Astrocyte (in vitro differentiated cells and primary cell): ENCODE results near the gene TOP2B. TPM values are rescaled to one million over a fixed set of nuclear protein-coding genes. Genes with fewer than 3 reads are reported as not detected.
A peak's percentile ranks its signal among the peaks of the same experiment; 100 is the strongest.

Experiments
- DNase-seq: peaks from one replicate; pipeline ENCODE4 v3.0.0-alpha.2; 2010; ENCODE audit warnings: low read depth
- FAIRE-seq: peaks from 2 replicates; lab custom pipeline; 2011; peaks lifted over from hg19 to GRCh38; lab: Jason Lieb, UNC
- H2AFZ ChIP-seq: 2 replicates; pipeline ENCODE4 v1.6.0; 2012; ENCODE audit warnings: low read depth, low read length, inconsistent platforms
- H3K27ac ChIP-seq: 2 replicates; pipeline ENCODE4 v1.5.1; 2011; ENCODE audit warnings: low read depth, low read length, inconsistent platforms
- H3K27me3 ChIP-seq: 2 replicates; pipeline ENCODE4 v1.6.0; 2011; ENCODE audit warnings: low read length, inconsistent platforms; ENCODE audit not compliant: insufficient read depth
- H3K36me3 ChIP-seq: 2 replicates; pipeline ENCODE4 v1.5.1; 2011; ENCODE audit warnings: low read length, inconsistent platforms; ENCODE audit not compliant: insufficient read depth
- H3K4me1 ChIP-seq: 2 replicates; pipeline ENCODE4 v1.5.1; 2011; ENCODE audit warnings: low read length, inconsistent platforms; ENCODE audit not compliant: insufficient read depth
- H3K4me2 ChIP-seq: 2 replicates; pipeline ENCODE4 v1.6.0; 2012; ENCODE audit warnings: low read length, inconsistent platforms
- H3K4me3 ChIP-seq: 2 replicates; pipeline ENCODE4 v1.5.1; 2011; ENCODE audit warnings: low read depth, mild to moderate bottlenecking, low read length, inconsistent platforms; ENCODE audit not compliant: insufficient read depth
- H3K79me2 ChIP-seq: 2 replicates; pipeline ENCODE4 v1.6.0; 2012; ENCODE audit warnings: mild to moderate bottlenecking, low read length, inconsistent platforms; ENCODE audit not compliant: insufficient read depth
- H3K9ac ChIP-seq: 2 replicates; pipeline ENCODE4 v1.6.0; 2012; ENCODE audit warnings: mild to moderate bottlenecking, low read length, inconsistent platforms
- H3K9me3 ChIP-seq: 2 replicates; pipeline ENCODE4 v1.5.1; 2012; ENCODE audit warnings: low read depth, mild to moderate bottlenecking, low read length, inconsistent platforms; ENCODE audit not compliant: insufficient read depth
- H4K20me1 ChIP-seq: 2 replicates; pipeline ENCODE4 v1.6.0; 2012; ENCODE audit warnings: low read length, inconsistent platforms; ENCODE audit not compliant: insufficient read depth
- H3K27ac Mint-ChIP-seq: one replicate; pipeline ENCODE4 v1.8.0; 2021; ENCODE audit warnings: mild to moderate bottlenecking, mixed read lengths; ENCODE audit not compliant: unreplicated experiment
- H3K27me3 Mint-ChIP-seq: one replicate; pipeline ENCODE4 v1.8.0; 2021; ENCODE audit warnings: low read depth, mixed read lengths; ENCODE audit not compliant: unreplicated experiment
- H3K36me3 Mint-ChIP-seq: one replicate; pipeline ENCODE4 v1.8.0; 2021; ENCODE audit warnings: low read depth, mixed read lengths; ENCODE audit not compliant: unreplicated experiment
- H3K4me1 Mint-ChIP-seq: one replicate; pipeline ENCODE4 v1.8.0; 2021; ENCODE audit warnings: low read depth, mixed read lengths; ENCODE audit not compliant: unreplicated experiment
- H3K4me3 Mint-ChIP-seq: one replicate; pipeline ENCODE4 v1.8.0; 2021; ENCODE audit warnings: mild to moderate bottlenecking, moderate library complexity, mixed read lengths; ENCODE audit not compliant: unreplicated experiment
- H3K9me3 Mint-ChIP-seq: one replicate; pipeline ENCODE4 v1.8.0; 2021; ENCODE audit warnings: mild to moderate bottlenecking, mixed read lengths; ENCODE audit not compliant: unreplicated experiment
- EZH2 ChIP-seq: IDR thresholded peaks from 2 replicates; pipeline ENCODE4 v1.6.1; 2012; ENCODE audit warnings: mild to moderate bottlenecking, low read length, inconsistent platforms; ENCODE audit not compliant: insufficient read depth
- total RNA-seq: library from RNA; stranded (reverse); gene quantifications from 2 replicates; pipeline ENCODE4 v1.2.1, GENCODE V29; 2021
- TF ChIP-seq, protein P1 (sequence below): IDR thresholded peaks from 2 replicates; pipeline ENCODE4 v1.5.1; 2011; ENCODE audit warnings: low read depth, mild to moderate bottlenecking, inconsistent platforms, low read length, moderate library complexity; ENCODE audit not compliant: insufficient read depth

Gene TOP2B
- total RNA-seq, 1 donor from 2014 or later = 91.4 TPM

DNA sequence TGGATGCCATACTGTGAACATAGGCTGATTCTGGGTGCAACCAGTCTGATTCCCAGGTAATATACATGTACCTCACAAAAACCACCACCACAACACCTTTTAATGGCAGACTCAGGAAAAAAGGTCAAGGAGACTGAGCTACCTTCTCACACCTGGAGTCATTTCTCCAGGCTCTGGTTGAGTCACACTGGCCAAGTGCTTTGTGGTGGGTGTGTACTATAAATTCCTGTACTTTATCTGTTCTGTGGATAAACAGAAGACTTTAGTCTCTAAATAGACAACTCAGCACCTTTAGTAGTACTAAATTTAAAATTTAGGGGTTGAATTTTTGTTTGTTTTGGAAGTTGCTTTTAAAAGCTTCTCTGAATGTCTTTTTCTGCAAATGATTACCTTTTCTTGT is 46.7 kb downstream of the TOP2B start:
- H3K4me1 Mint-ChIP-seq = peaks cover 2% of the 10 kb centered on the region
- Histone ChIP-seq H4K20me1 (no peaks in the 10 kb centered on the region), H3K9ac (no peak overlapping the region), H3K4me3 (no peak overlapping the region), H3K79me2 (no peaks in the 10 kb centered on the region), H3K36me3 (peaks cover 39% of the 10 kb centered on the region), H2AFZ (no peak overlapping the region), H3K9me3 (no peaks in the 10 kb centered on the region), H3K4me1 (no peaks in the 10 kb centered on the region), H3K27ac (no peak overlapping the region), H3K27me3 (no peaks in the 10 kb centered on the region), H3K4me2 (no peak overlapping the region)
- FAIRE-seq = peak; percentile 23
- H3K27ac Mint-ChIP-seq = no peak overlapping the region
- H3K9me3 Mint-ChIP-seq = no peaks in the 10 kb centered on the region
- H3K36me3 Mint-ChIP-seq = peaks cover 6% of the 10 kb centered on the region
- no peak for DNase-seq
- TF ChIP-seq, protein P1, sequence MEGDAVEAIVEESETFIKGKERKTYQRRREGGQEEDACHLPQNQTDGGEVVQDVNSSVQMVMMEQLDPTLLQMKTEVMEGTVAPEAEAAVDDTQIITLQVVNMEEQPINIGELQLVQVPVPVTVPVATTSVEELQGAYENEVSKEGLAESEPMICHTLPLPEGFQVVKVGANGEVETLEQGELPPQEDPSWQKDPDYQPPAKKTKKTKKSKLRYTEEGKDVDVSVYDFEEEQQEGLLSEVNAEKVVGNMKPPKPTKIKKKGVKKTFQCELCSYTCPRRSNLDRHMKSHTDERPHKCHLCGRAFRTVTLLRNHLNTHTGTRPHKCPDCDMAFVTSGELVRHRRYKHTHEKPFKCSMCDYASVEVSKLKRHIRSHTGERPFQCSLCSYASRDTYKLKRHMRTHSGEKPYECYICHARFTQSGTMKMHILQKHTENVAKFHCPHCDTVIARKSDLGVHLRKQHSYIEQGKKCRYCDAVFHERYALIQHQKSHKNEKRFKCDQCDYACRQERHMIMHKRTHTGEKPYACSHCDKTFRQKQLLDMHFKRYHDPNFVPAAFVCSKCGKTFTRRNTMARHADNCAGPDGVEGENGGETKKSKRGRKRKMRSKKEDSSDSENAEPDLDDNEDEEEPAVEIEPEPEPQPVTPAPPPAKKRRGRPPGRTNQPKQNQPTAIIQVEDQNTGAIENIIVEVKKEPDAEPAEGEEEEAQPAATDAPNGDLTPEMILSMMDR = no peak
- TF ChIP-seq EZH2 = no peak
- H3K4me3 Mint-ChIP-seq = no peak overlapping the region
- no peaks in the 10 kb centered on the region for H3K27me3 Mint-ChIP-seq

DNA sequence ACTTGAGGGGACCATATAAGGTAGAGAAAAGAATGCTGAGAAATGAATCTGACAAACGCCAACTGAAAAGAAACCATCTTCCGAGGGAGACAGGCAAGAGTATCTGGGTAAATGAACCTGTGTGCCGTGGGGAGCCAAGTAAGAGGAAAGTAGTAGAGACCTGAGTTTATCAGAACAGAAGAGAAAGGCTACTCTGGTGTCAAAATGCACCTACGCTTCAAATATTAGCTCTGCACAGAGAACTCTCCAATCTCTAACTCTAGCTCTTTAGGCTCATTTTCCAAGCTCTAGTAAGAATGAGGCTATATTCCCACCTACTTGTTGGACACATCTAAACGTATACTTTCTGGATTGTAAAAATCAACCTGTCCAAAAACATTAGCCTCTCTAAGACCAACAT is 53.5 kb downstream of the TOP2B start:
- Histone ChIP-seq H3K4me1 (no peaks in the 10 kb centered on the region), H2AFZ (no peak overlapping the region), H3K79me2 (no peaks in the 10 kb centered on the region), H3K9me3 (no peaks in the 10 kb centered on the region), H3K27me3 (no peaks in the 10 kb centered on the region), H3K4me2 (no peak overlapping the region), H3K4me3 (no peak overlapping the region), H3K36me3 (peaks cover 45% of the 10 kb centered on the region), H3K27ac (no peak overlapping the region), H4K20me1 (no peaks in the 10 kb centered on the region), H3K9ac (no peak overlapping the region)
- Mint-ChIP-seq H3K27me3 (no peaks in the 10 kb centered on the region), H3K4me1 (peaks cover 2% of the 10 kb centered on the region), H3K36me3 (peaks cover 7% of the 10 kb centered on the region), H3K27ac (no peak overlapping the region), H3K9me3 (no peaks in the 10 kb centered on the region), H3K4me3 (no peak overlapping the region)
- peak; percentile 9 for FAIRE-seq
- no peak for TF ChIP-seq EZH2
- TF ChIP-seq, protein P1 = no peak
- DNase-seq = no peak

DNA sequence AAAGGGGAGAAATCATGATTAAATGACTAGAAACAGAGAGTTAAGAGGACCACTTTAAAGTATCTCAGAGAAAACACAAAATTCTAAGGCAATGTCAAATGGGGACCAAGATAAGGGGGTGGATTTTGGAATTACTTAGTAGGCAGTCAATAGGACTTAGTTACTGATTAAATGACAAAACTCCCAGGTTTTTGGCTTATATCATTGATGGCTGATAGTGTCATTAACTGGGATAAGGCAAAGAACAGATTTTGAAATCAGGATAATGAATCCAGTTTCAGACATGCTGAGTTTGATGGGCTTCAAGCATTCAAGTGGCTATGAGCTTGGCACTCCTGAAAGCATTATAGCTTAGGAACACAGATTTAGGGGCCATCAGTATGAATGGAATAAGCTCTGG is 53.9 kb downstream of the TOP2B start:
- H3K27me3 Mint-ChIP-seq = no peaks in the 10 kb centered on the region
- no peak overlapping the region for H3K4me3 Mint-ChIP-seq
- Histone ChIP-seq H2AFZ (no peak overlapping the region), H3K4me1 (no peaks in the 10 kb centered on the region), H3K79me2 (no peaks in the 10 kb centered on the region), H3K9ac (no peak overlapping the region), H4K20me1 (no peaks in the 10 kb centered on the region), H3K9me3 (no peaks in the 10 kb centered on the region), H3K36me3 (peaks cover 45% of the 10 kb centered on the region), H3K4me3 (no peak overlapping the region), H3K27me3 (no peaks in the 10 kb centered on the region), H3K27ac (no peak overlapping the region), H3K4me2 (no peak overlapping the region)
- FAIRE-seq = no peak
- no peak overlapping the region for H3K27ac Mint-ChIP-seq
- TF ChIP-seq EZH2 = no peak
- TF ChIP-seq, protein P1 = no peak
- peaks cover 2% of the 10 kb centered on the region for H3K4me1 Mint-ChIP-seq
- H3K36me3 Mint-ChIP-seq = peaks cover 7% of the 10 kb centered on the region
- no peak for DNase-seq
- no peaks in the 10 kb centered on the region for H3K9me3 Mint-ChIP-seq
